Muscle layer of duodenum (tissue), 2 donors: ENCODE results near the gene TSSK2.

Experiments used
- H3K27ac ChIP-seq: one replicate; pipeline ENCODE4 v1.7.0; 2013; ENCODE audit warnings: mild to moderate bottlenecking, low read length
- H3K27me3 ChIP-seq: one replicate; pipeline ENCODE4 v1.7.0; 2013; ENCODE audit warnings: low read depth, mild to moderate bottlenecking, control low read depth, low read length
- H3K36me3 ChIP-seq, 2 donors: one replicate each; pipeline ENCODE4 v1.7.0; 2013; ENCODE audit warnings: low read length in 2 of 2, control low read depth in 1 of 2, mild to moderate bottlenecking in 1 of 2; ENCODE audit not compliant: insufficient read depth in 2 of 2, control insufficient read depth in 1 of 2
- H3K4me1 ChIP-seq, 2 donors: one replicate each; pipeline ENCODE4 v1.7.0; 2013; ENCODE audit warnings: low read length in 2 of 2, mild to moderate bottlenecking in 2 of 2, control low read depth in 1 of 2, moderate library complexity in 1 of 2; ENCODE audit not compliant: insufficient read depth in 2 of 2, control insufficient read depth in 1 of 2
- H3K4me3 ChIP-seq, 2 donors: one replicate each; pipeline ENCODE4 v1.7.0; 2013; ENCODE audit warnings: low read length in 2 of 2, low read depth in 1 of 2, mild to moderate bottlenecking in 1 of 2
- H3K9me3 ChIP-seq, 2 donors: one replicate each; pipeline ENCODE4 v1.7.0; 2013; ENCODE audit warnings: low read length in 2 of 2, control low read depth in 1 of 2, mild to moderate bottlenecking in 1 of 2; ENCODE audit not compliant: control insufficient read depth in 1 of 2
- donor health status: healthy.

TSSK2 gene

DNA sequence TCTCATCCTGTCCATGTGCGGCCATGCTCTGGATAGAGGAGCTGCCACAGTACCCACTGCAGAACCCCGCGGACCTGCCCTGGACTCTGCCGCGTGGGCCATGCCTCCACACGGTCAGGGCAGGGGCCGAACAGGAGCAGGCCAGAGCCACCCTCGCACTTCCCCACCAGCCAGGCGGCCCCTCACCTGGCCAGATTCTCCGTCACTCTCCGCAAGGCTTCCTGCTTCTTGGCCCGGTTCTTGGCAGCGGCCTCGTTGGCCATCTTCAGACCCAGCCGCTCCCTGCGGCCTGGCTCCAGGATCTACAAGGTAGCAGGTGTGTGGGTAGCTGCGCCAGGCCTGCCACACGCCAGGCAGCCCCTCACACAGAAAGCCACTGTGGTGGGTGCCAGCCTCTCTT is 3.8 kb downstream of the TSSK2 start:
- H3K27me3 ChIP-seq: no peaks in the 10 kb centered on the region
- no peak overlapping the region for H3K27ac ChIP-seq
- H3K36me3 ChIP-seq: peaks cover 30 to 87% of the 10 kb centered on the region in 2 donors
- H3K4me3 ChIP-seq: no peak overlapping the region
- H3K4me1 ChIP-seq: no peaks in the 10 kb centered on the region
- no peaks in the 10 kb centered on the region for H3K9me3 ChIP-seq

DNA sequence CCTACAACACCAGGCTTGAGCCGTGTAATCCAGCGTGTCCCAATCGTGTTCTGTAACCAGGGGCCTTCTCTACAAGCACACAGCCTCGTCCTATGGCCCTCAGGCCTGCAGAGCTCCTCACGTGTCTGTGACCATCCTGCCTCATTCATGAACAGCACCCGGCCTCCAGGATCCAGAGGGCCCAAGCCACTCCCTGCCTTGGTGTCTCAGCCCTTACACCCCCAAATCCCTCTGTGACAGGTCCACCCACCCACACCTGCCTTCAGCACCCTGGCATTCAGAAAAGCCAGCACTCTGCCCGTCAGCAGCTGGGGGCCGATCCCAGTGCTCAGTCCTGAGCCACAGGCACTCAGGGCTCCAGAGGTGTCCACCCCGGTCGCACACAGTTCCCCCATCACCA is 5.8 kb downstream of the TSSK2 start:
- no peaks in the 10 kb centered on the region for H3K9me3 ChIP-seq
- H3K4me1 ChIP-seq: no peaks in the 10 kb centered on the region
- no peak overlapping the region for H3K4me3 ChIP-seq
- no peaks in the 10 kb centered on the region for H3K27me3 ChIP-seq
- H3K27ac ChIP-seq: no peak overlapping the region
- peaks cover 47 to 95% of the 10 kb centered on the region in 2 donors for H3K36me3 ChIP-seq

DNA sequence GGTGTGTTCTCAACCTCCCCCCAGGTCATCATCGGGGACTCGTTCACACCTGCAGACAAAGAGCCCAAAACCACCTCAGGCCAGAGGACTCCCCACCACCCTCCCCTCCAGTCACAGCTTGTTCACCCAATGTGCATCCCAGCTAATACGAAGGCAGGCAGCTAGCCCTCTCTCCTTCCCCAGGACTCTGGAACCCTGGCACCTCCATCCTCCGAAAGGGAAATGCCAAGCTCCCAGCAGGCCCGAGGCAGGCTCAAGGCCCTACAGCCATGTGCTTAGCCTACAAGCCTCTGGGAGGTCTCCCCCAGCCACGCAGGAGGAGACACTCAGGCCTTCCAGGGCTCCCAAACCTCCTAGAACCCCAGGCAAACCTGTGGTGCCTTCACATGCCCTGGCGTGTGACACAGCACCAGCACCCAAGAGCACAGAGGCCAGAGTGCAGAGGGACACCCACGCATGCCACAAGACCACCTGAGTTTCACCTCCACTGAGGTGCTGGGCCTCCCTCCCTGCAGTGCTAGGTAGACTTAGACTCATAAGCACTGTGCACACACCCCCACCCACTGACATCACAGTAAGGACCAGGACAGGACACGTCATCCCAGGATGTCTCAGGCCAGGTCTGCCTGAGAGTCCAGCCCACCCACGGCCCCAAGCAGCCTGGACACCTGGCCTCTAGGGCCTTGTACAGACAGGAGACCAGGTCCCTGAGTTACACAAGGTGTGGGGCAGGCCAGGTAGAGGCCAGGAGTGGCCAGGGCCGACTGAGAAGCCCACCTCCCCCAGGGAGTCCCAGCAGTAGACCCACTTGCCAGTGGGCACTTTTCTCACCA is 6.5 kb downstream of the TSSK2 start:
- H3K36me3 ChIP-seq: peaks cover 53 to 93% of the 10 kb centered on the region in 2 donors

DNA sequence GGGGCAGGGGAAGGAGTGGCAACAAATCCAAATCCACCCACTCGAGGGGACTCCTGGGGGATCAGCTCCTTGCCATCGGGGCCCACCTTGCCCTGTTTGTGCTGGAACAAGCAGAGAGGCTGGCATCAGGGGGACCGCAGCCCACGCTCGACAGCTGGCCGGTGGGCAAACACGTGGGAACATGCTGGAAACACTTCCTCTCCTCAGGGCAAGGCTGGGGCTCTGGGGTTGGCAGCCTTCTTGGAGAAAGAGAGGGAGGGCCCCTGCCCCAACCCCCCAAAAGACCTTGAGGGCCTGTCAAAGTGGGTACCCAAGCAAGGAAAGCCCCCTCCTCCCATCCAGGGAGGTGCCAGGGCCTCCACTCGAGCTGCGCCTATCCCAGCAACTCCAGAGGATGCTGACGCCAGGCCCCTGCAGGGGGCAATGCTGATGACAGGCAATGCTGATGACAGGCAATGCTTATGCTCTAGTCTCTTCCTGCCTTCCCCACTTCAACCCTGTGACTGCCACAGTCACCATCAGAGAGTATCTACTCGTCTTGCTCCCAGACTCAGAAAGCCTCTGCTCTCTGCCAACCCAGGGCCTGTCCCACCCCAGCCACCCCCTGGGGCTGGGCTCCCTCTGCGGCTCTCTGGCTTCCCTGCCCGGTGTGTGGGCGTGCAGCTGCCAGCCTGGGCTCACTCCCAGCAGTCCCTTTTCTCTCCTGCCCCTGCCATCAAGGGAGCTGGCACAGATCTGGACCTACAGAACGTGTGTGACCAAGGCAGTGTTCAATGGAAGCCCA is 7.3 kb downstream of the TSSK2 start:
- Histone ChIP-seq H3K36me3 (peaks cover 53 to 86% of the 10 kb centered on the region in 2 donors), H3K4me3 (no peak overlapping the region), H3K27ac (no peak overlapping the region), H3K4me1 (peaks cover 0 to 4% of the 10 kb centered on the region in 2 donors), H3K9me3 (no peaks in the 10 kb centered on the region), H3K27me3 (no peaks in the 10 kb centered on the region)

More for the DNA sequence above, 6.5 kb downstream of the TSSK2 start:
- no peak overlapping the region for H3K27ac ChIP-seq
- no peaks in the 10 kb centered on the region for H3K9me3 ChIP-seq
- no peak overlapping the region for H3K4me3 ChIP-seq
- H3K27me3 ChIP-seq: no peaks in the 10 kb centered on the region
- no peaks in the 10 kb centered on the region for H3K4me1 ChIP-seq

GRCh38 chr22:19139001-19139356 is 7.9 kb downstream of the TSSK2 start:
- H3K36me3 ChIP-seq: peaks cover 53 to 80% of the 10 kb centered on the region in 2 donors

DNA sequence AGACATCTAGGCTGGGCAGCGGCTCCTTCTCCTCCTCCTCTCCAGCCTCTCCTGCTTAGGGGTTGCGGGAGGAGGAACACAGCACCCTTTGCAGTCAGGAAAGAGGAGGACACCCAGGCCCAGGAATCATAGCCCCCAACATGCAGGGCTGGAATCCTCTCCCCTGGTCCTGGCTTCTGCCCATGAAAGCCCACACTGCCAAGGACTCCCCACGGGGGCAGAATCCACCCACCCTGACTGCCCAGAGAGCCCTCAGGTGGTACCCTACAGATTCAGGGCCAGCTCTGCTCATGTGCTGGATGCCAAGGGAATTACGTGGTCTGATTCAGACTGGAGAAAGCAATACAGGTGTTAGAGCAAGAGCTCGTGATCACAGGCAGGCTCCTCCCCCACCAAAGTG is 8.9 kb downstream of the TSSK2 start:
- Histone ChIP-seq H3K4me1 (peaks cover 0 to 10% of the 10 kb centered on the region in 2 donors), H3K27me3 (no peaks in the 10 kb centered on the region), H3K36me3 (peaks cover 53 to 73% of the 10 kb centered on the region in 2 donors), H3K4me3 (no peak overlapping the region), H3K27ac (no peak overlapping the region), H3K9me3 (no peaks in the 10 kb centered on the region)

More at GRCh38 chr22:19139001-19139356, 7.9 kb downstream of the TSSK2 start:
- H3K4me3 ChIP-seq: no peak overlapping the region
- H3K9me3 ChIP-seq: no peaks in the 10 kb centered on the region
- no peak overlapping the region for H3K27ac ChIP-seq
- peaks cover 0 to 10% of the 10 kb centered on the region in 2 donors for H3K4me1 ChIP-seq
- no peaks in the 10 kb centered on the region for H3K27me3 ChIP-seq

- Histone ChIP-seq H3K4me1 (peaks cover 0 to 10% of the 10 kb centered on the region in 2 donors), H3K4me3 (no peak overlapping the region), H3K27me3 (no peaks in the 10 kb centered on the region), H3K27ac (no peak overlapping the region), H3K36me3 (peaks cover 47 to 50% of the 10 kb centered on the region in 2 donors), H3K9me3 (no peaks in the 10 kb centered on the region)
Measured at GRCh38 chr22:19142394-19142793, 11.3 kb downstream of the TSSK2 start.

- peaks cover 38 to 42% of the 10 kb centered on the region in 2 donors for H3K36me3 ChIP-seq
- H3K4me3 ChIP-seq: peak overlapping the region in 1 of 2 donors; percentile 95
- H3K27me3 ChIP-seq: peaks cover under 1% of the 10 kb centered on the region
- no peaks in the 10 kb centered on the region for H3K9me3 ChIP-seq
- H3K4me1 ChIP-seq: peaks cover 0 to 10% of the 10 kb centered on the region in 2 donors
- H3K27ac ChIP-seq: no peak overlapping the region
Measured at GRCh38 chr22:19143212-19143611, 12.1 kb downstream of the TSSK2 start.

DNA sequence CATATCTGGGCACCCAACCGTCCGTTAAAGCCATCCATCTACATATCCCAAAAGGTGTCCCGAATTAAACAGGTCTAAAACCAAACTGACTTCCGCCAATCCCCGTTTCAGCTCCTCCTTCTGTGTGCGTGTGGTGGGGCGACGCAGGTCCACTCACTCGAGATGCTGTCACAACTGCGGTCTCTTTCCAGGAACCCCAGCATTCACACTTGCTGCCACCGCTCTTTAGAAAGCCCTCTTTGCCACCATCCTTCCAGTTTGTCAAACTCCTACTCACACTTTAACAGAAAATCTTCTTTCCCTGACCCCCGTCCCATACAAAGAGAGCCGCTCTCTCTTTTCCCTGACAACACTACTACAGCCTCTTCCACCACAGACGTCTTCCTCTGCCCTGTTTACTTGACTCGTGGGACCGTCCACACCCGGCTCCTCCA is 12.9 kb downstream of the TSSK2 start:
- peaks cover 31 to 35% of the 10 kb centered on the region in 2 donors for H3K36me3 ChIP-seq
- H3K27ac ChIP-seq: peak overlapping the region; percentile 89
- no peaks in the 10 kb centered on the region for H3K9me3 ChIP-seq
- H3K4me3 ChIP-seq: peak overlapping the region; percentile 87 to 95
- H3K27me3 ChIP-seq: peaks cover 8% of the 10 kb centered on the region
- H3K4me1 ChIP-seq: peaks cover 0 to 12% of the 10 kb centered on the region in 2 donors

DNA sequence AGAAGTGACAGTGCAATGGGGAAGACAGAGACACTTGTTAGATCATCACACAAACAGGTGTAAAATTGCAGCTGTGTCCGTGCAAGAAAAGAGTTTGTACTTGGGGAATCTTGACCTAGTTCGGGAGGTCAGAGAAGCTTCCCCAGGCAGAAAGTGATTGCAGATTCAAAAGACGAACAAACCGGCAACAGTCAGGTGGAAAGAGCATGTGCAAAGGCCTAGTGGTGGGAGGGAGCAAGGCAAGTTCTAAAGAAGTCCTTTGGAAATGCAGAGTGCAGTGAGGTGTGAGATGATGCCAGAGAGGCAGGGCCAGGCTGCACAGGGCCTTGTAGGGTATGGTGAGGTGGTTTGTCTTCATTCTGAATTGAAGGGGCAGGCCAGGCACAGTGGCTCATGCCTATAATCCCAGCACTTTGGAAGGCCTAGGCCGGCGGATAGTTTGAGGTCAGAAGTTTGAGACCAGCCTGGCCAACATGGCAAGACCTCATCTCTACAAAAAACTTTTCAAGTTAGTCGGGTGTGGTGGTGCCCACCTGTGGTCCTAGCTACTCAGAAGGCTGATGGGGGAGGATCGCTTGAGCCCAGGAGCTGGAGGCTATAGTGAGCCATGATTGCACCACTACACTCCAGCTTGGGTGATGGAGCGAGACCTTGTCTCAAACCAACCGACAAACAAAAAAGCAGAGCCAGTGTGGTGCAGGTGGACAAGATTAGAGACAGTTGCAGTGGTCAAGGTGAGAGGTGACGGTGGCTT is 15.3 kb downstream of the TSSK2 start:
- peaks cover 0 to under 1% of the 10 kb centered on the region in 2 donors for H3K9me3 ChIP-seq
- no peak overlapping the region for H3K27ac ChIP-seq
- H3K27me3 ChIP-seq: peaks cover 17% of the 10 kb centered on the region
- H3K4me3 ChIP-seq: no peak overlapping the region
- peaks cover 0 to 20% of the 10 kb centered on the region in 2 donors for H3K4me1 ChIP-seq
- peaks cover 7 to 10% of the 10 kb centered on the region in 2 donors for H3K36me3 ChIP-seq
